Heart left ventricle (tissue), 13 donors: ENCODE results near the gene PTGS1.
"Not testable (repeated sequence)": the region's sequence is repeated elsewhere in the genome, so short reads cannot be mapped to it uniquely, and the experiment has no call there.

Source experiments
- CTCF ChIP-seq, 12 donors: fragments of 200-600 bp; sonication (generic) in 4 of 12; IDR thresholded peaks; one replicate each; pipeline versions ENCODE4 v1.5.0 to v1.8.0; 2018 to 2022; ENCODE audit warnings: antibody characterized with exemption in 12 of 12, mild to moderate bottlenecking in 5 of 12
- POLR2A ChIP-seq, 2 donors: fragments of 450-650 bp; IDR thresholded peaks; one replicate each; pipeline ENCODE4 v1.6.1; 2017; ENCODE audit warnings: antibody characterized with exemption in 2 of 2, mild to moderate bottlenecking in 2 of 2, moderate library complexity in 2 of 2
- donor health status: ischemic (EF 13 %, LVEDD 7.1; RV severe dilation, severe dysfunction).
- donor health status: DM: no; HTN: yes; CAD: no.
- donor health status: DM: no; HTN: no; CAD: no.
- donor health status: ischemic (EF 25% LVEDD 6.9; RV normal size, moderate dysfunction).
- donor health status: ischemic (EF 25% LVEDD 5.7; RV mildly dilated, moderate dysfunction).
- donor health status: ischemic (EF 35%, LVEDD 5.7; RV mildly dilated, moderate dysfunction).
- donor health status: nonischemic (EF 11% LVEDD 7.7; RV severe dilation, severe dysfunction).
- donor health status: DM: yes; HTN: yes; CAD: no.
- donor health status: PGD.
- donor health status: ischemic (EF 29% LVEDD 5.4; RV normal size, mild dysfunction).
- donor health status: nonischemic (EF 23%, LVEDD 6.1; RV moderate dilation, normal function).

GRCh38 chr9:122405304-122406069 is 34.7 kb downstream of the PTGS1 start:
- not testable (repeated sequence) for TF ChIP-seq CTCF, POLR2A (IDR thresholded peaks at IDR 0.05)
